ENCODE measurements around the gene SH3BP2. TPM values are rescaled to one million over a fixed set of nuclear protein-coding genes. Genes with fewer than 3 reads are reported as not detected.

SH3BP2 gene
- total RNA-seq, 1 experiment from 2014 or later = 17.4 TPM

DNA sequence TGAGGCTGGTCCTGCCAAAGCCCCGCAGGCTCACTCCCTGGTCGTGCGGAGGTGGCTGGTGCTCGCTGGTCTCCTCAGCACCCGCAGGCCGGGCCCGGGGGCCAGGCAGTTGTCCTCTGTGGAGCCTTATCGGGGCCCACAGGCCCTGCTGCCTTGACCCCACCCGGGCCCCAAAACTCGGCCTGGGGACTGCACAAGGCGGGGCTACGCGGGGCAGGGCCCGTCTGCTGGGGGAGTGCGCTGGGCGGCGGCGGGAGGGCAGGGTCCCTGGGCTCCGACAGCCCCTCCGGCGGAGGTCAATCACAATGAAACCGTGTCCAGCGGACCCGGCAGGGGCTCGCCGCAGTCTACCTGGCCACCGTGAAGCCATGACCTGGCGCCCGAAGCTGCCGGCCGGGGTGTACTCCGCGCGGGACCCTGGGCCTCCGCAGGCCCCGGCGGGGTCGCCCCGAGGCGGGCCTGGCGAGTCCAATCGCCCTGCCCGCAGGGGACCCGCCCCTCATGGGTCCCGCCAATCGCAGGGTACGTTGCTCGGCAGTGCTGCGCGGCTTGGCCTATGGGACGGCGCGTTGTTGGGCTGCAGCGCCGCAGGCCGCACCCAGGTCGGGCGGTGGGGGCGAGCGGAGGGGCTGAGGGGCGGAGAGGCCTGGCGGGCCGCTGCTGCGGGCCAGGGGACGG lies 50.5 kb downstream of the SH3BP2 start, which contains the start of gene ADD1:
Gene ADD1, plus strand, starts transcription at position 582 of the 678 bp plus-strand sequence. CDS start 32,072 bp downstream, outside the sequence.
- DNase-seq (peak; percentile 91), ATAC-seq (peak; percentile 81)
- Histone ChIP-seq H3K4me2 (ENCODE audit: low read length) (peak within 1 kb of the TSS; percentile 99), H3K4me3 (ENCODE audit: low read length) (peak within 1 kb of the TSS; percentile 97), H3K9me3 (ENCODE audit: low read length) (no peaks in the 10 kb centered on the region), H3K9me2 (replicated peaks; ENCODE audit: low read length) (no peaks in the 10 kb centered on the region), H3K36me3 (ENCODE audit: low read depth, low read length) (no peaks in the 10 kb centered on the region), H3K4me1 (ENCODE audit: insufficient read depth, low read length) (peaks cover 14% of the 10 kb centered on the region), H3K9ac (ENCODE audit: low read length) (peak within 1 kb of the TSS; percentile 92), H3K79me2 (ENCODE audit: low read length) (peaks cover 44% of the 10 kb centered on the region), H2AFZ (ENCODE audit: low read length) (peak within 1 kb of the TSS; percentile 89), H3F3A (ENCODE audit: low read length, unreplicated experiment) (no peaks in the 10 kb centered on the region), H3K27me3 (ENCODE audit: low read length) (no peaks in the 10 kb centered on the region), H4K20me1 (ENCODE audit: low read length) (peaks cover 10% of the 10 kb centered on the region; the same call in 1 of the 2 replicates), H3K27ac (ENCODE audit: low read length) (no peak within 1 kb of the TSS)
- ChIA-PET POLR2A (ENCODE audit: unreplicated experiment) (interaction anchor here (0.6 kb wide), 1 partner anchor 88 kb away, joined by 3 read pairs; no protein-coding TSS in a partner anchor), CTCF (no interaction called here)
- intact Hi-C loops (cut with micrococcal nuclease) = loop anchor here (10.0 kb wide), 2 partner anchors 61 to 79 kb away; no protein-coding TSS in a partner anchor
- TF ChIP-seq EZH2 (IDR thresholded peaks at IDR 0.05; ENCODE audit: low read length, unreplicated experiment) (no peak), EZH2phosphoT487 (IDR thresholded peaks at IDR 0.05; ENCODE audit: borderline replicate concordance, low read length) (no peak)
- TF ChIP-seq, protein P1, sequence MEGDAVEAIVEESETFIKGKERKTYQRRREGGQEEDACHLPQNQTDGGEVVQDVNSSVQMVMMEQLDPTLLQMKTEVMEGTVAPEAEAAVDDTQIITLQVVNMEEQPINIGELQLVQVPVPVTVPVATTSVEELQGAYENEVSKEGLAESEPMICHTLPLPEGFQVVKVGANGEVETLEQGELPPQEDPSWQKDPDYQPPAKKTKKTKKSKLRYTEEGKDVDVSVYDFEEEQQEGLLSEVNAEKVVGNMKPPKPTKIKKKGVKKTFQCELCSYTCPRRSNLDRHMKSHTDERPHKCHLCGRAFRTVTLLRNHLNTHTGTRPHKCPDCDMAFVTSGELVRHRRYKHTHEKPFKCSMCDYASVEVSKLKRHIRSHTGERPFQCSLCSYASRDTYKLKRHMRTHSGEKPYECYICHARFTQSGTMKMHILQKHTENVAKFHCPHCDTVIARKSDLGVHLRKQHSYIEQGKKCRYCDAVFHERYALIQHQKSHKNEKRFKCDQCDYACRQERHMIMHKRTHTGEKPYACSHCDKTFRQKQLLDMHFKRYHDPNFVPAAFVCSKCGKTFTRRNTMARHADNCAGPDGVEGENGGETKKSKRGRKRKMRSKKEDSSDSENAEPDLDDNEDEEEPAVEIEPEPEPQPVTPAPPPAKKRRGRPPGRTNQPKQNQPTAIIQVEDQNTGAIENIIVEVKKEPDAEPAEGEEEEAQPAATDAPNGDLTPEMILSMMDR (conservative IDR thresholded peaks at IDR 0.05; ENCODE audit: low read depth, low read length) = no peak
- BruUV-seq (replicated peaks) = no TSS peak

DNA sequence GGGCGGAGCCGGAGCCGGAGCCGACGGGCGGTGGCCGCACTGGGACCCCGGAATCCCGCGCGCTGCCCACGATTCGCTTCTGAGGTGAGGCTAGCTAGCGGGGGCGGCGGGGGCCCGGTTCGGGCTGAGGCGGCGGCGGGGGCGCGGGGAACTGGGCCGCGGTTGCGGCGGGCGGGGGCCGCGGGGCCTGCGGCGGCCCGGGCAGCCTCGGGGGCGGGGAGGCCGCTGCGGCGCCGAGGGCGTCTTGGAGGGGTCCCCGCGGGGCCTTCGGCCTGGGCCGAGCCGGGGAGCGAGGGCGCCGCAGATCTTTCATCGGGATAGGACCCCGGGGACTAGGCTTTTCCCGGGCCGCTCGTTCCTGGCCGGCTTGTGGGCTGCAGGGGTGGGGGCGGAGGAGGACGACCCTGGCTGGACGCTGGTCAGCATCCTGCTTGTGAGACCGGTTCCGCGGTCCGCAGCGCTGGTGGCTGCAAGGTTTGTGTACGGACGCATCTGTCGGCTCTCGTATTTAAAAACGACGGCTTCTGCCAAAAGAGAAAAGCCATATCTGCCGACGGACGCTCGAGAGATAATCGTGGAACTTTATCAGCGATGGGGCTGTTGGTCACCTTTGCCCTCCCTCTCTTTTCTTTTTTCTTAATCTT lies 51.2 kb downstream of the SH3BP2 start:
- BruUV-seq (replicated peaks) = no TSS peak
- TF ChIP-seq EZH2phosphoT487 (IDR thresholded peaks at IDR 0.05; ENCODE audit: borderline replicate concordance, low read length) (no peak), EZH2 (IDR thresholded peaks at IDR 0.05; ENCODE audit: low read length, unreplicated experiment) (no peak)
- TF ChIP-seq, protein P1 (conservative IDR thresholded peaks at IDR 0.05; ENCODE audit: low read depth, low read length) = no peak
- H4K20me1 ChIP-seq (ENCODE audit: low read length) = peaks cover 10% of the 10 kb centered on the region; the same call in 1 of the 2 replicates
- no peaks in the 10 kb centered on the region for H3K36me3 ChIP-seq (ENCODE audit: low read depth, low read length)
- peak overlapping the region; percentile 56 for H2AFZ ChIP-seq (ENCODE audit: low read length)
- CTCF ChIA-PET = no interaction called here
- peak overlapping the region; percentile 99 for H3K4me2 ChIP-seq (ENCODE audit: low read length)
- intact Hi-C loops (cut with micrococcal nuclease) = loop anchor here (10.0 kb wide), 2 partner anchors 61 to 79 kb away; no protein-coding TSS in a partner anchor
- H3K27me3 ChIP-seq (ENCODE audit: low read length) = no peaks in the 10 kb centered on the region
- POLR2A ChIA-PET (ENCODE audit: unreplicated experiment) = interaction anchor here (0.6 kb wide), 1 partner anchor 89 kb away, joined by 3 read pairs; no protein-coding TSS in a partner anchor
- peak overlapping the region; percentile 97 for H3K4me3 ChIP-seq (ENCODE audit: low read length)
- peaks cover 51% of the 10 kb centered on the region for H3K79me2 ChIP-seq (ENCODE audit: low read length)
- no peak overlapping the region for H3K27ac ChIP-seq (ENCODE audit: low read length)
- peak; percentile 6 for DNase-seq
- H3K9me2 ChIP-seq (replicated peaks; ENCODE audit: low read length) = no peaks in the 10 kb centered on the region
- no peaks in the 10 kb centered on the region for H3F3A ChIP-seq (ENCODE audit: low read length, unreplicated experiment)
- peaks cover 14% of the 10 kb centered on the region for H3K4me1 ChIP-seq (ENCODE audit: insufficient read depth, low read length)
- ATAC-seq = peak; percentile 19
- H3K9ac ChIP-seq (ENCODE audit: low read length) = peak overlapping the region; percentile 92
- no peaks in the 10 kb centered on the region for H3K9me3 ChIP-seq (ENCODE audit: low read length)

Data from PC-3 (cell line).